SJSA1 (cell line): ENCODE measurements around the gene TRIM17. TPM values are rescaled to one million over a fixed set of nuclear protein-coding genes. Genes with fewer than 3 reads are reported as not detected.

Source experiments
- DNase-seq, 2 experiments: peaks; one replicate each; pipeline ENCODE4 v3.0.0-alpha.2; 2015 to 2020; ENCODE audit warnings: low spot score in 2 of 2, low read depth in 1 of 2
- H3K27ac ChIP-seq: fragments of 250-450 bp; sonication (Bioruptor Pico); 2 replicates; pipeline ENCODE4 v1.5.1; 2020; ENCODE audit warnings: mild to moderate bottlenecking, moderate library complexity
- H3K27me3 ChIP-seq: fragments of 250-450 bp; sonication (Bioruptor Pico); replicated peaks from 2 replicates; pipeline ENCODE4 v1.5.1; 2020; ENCODE audit warnings: mild to moderate bottlenecking, moderate library complexity
- H3K36me3 ChIP-seq: fragments of 250-450 bp; sonication (Bioruptor Pico); 2 replicates; pipeline ENCODE4 v1.5.1; 2020; ENCODE audit warnings: mild to moderate bottlenecking
- H3K4me1 ChIP-seq: fragments of 250-450 bp; sonication (Bioruptor Pico); replicated peaks from 2 replicates; pipeline ENCODE4 v1.6.1; 2021; ENCODE audit warnings: mild to moderate bottlenecking
- H3K4me3 ChIP-seq: fragments of 250-450 bp; sonication (Bioruptor Pico); 2 replicates; pipeline ENCODE4 v1.5.1; 2020; ENCODE audit warnings: mild to moderate bottlenecking
- H3K9me3 ChIP-seq: fragments of 250-450 bp; sonication (Bioruptor Pico); replicated peaks from 2 replicates; pipeline ENCODE4 v1.5.1; 2020; ENCODE audit warnings: mild to moderate bottlenecking
- total RNA-seq: library from RNA; depleted of rRNA; stranded (reverse); fragments of >200 nt; shearing (Covaris generic); gene quantifications from 2 replicates; pipeline ENCODE4 v1.2.3, GENCODE V29; 2014; rRNA removed

TRIM17 gene, protein sequence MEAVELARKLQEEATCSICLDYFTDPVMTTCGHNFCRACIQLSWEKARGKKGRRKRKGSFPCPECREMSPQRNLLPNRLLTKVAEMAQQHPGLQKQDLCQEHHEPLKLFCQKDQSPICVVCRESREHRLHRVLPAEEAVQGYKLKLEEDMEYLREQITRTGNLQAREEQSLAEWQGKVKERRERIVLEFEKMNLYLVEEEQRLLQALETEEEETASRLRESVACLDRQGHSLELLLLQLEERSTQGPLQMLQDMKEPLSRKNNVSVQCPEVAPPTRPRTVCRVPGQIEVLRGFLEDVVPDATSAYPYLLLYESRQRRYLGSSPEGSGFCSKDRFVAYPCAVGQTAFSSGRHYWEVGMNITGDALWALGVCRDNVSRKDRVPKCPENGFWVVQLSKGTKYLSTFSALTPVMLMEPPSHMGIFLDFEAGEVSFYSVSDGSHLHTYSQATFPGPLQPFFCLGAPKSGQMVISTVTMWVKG
- total RNA-seq: not detected in 2 replicates

DNA sequence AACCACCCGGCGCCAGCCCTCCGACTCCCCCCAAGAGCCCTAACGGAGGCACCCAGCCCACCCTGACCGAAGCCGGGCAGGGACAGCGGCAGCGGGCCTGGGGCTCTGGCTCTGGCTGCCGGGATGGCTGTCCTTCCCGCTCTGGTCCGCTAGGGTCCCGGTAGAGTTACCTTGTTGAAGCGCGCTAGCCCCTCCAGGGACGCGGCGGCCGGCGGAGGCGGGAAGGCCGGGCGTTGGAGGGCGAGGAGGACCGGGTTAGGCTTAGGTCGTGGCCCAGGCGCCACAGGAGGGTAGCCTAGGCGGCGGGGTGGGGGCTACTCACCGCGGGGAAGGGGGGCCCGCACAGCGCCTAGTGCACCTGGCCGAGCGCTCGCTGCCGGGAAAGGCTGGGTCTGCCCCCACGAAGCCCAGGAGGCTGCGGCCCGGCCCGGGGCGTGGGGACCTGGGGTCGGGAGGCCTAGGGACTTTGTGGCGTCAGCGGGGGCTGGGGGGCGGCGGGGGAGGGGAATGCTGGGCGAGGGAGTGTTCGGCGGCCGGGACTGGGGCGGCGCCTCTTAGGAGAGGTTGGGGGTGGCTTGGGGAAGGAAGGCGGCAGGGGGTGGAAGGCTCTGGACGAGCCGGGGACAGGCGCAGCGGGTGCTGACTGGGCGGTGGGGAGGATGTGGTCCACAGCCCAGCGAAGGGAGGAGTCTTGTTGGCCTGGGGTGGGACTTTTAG, at the start of gene TRIM17:
TRIM17 (minus strand) TSS at position 645 of the 717 bp plus-strand sequence. CDS start 1,789 bp downstream, outside the sequence.
- no peaks in the 10 kb centered on the region for H3K4me1 ChIP-seq
- H3K36me3 ChIP-seq: no peaks in the 10 kb centered on the region
- no peak for DNase-seq
- peaks cover 17% of the 10 kb centered on the region for H3K27me3 ChIP-seq
- H3K4me3 ChIP-seq: no peak within 1 kb of the TSS
- no peaks in the 10 kb centered on the region for H3K9me3 ChIP-seq
- H3K27ac ChIP-seq: no peak within 1 kb of the TSS

DNA sequence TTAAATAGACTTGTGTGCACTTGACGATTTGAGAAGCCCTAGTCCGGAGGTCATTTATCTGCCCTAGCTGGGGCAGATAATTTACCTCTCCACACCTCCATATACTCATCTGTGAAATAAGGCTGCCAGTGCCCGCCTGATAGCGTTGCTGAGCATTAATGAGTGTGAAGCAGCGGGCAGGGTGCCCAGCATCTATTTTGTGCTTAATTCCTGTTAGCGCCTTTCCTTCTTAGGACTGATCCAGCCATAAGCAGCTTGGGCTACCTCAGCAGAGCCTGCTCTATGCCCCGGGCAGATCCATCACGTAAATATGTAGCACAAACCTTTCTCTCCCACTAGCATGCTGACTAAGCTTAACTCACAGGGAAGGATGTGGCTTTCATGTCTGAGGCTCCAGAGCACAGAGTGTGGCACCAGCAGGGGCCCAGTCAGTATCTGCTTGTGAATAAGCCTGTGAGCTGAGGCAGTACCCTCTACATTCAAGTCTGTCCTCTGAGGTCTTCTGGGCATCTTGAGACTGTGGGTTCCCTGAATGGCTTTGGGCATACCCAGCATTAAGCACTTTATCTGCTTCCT, 49.0 kb upstream of the TRIM17 start:
- Histone ChIP-seq H3K27ac (no peak overlapping the region), H3K36me3 (no peaks in the 10 kb centered on the region), H3K27me3 (peaks cover 70% of the 10 kb centered on the region), H3K4me3 (no peak overlapping the region), H3K4me1 (peaks cover 15% of the 10 kb centered on the region), H3K9me3 (peaks cover 7% of the 10 kb centered on the region; the same call in 1 of the 2 replicates)
- DNase-seq: no peak

DNA sequence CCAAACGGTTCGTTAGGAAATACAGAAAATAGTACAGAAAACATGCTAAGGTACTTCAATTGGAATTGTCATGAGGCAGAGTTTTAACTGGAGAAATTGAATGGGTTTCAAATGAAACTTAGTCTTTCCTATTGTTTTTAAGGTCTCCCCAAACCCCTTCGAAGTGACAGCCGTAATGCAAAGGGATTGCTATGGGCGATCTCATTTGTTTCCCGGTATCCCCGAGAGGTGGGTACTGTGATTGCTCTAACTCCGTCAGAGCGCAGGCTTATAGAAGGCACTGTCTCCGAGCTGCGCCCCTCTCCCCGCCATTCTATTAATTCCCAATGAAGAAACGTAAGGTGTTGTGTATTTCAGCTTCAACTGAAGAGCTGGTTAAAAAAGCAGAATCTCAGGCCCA, 48.5 kb upstream of the TRIM17 start:
- no peaks in the 10 kb centered on the region for H3K36me3 ChIP-seq
- H3K4me3 ChIP-seq: no peak overlapping the region
- H3K27ac ChIP-seq: no peak overlapping the region
- peaks cover 7% of the 10 kb centered on the region; the same call in 1 of the 2 replicates for H3K9me3 ChIP-seq
- peaks cover 76% of the 10 kb centered on the region for H3K27me3 ChIP-seq
- no peak for DNase-seq
- peaks cover 15% of the 10 kb centered on the region for H3K4me1 ChIP-seq

DNA sequence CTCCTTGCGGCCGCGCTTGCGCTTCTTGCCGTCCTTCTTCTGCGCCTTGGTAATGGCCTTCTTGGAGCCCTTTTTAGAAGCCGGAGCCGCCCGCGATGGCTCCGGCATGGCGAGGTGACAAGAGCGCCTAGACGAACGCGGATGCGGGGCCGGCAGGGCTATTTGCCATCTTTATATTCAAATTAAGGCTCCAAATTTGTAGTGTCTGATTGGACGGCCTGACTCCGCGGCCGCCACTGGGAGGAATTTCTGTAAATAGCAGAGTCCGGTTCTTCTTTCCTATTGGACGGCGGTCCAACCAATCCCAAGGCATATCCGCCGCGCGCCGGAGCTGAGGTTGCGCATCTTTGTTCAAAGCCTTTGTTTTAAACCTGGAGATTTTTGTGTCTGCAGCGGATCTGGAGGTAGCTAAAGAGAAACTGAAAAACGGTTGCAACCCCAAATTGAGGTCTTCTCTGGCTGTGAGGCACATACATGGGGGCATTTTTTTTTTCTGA, 47.9 kb upstream of the TRIM17 start:
- no peak overlapping the region for H3K27ac ChIP-seq
- no peaks in the 10 kb centered on the region for H3K36me3 ChIP-seq
- H3K27me3 ChIP-seq: peaks cover 78% of the 10 kb centered on the region
- DNase-seq: peak; percentile 23 to 54
- H3K9me3 ChIP-seq: peaks cover 7% of the 10 kb centered on the region; the same call in 1 of the 2 replicates
- H3K4me3 ChIP-seq: peak overlapping the region; percentile 13; the same call in 1 of the 2 replicates
- peaks cover 15% of the 10 kb centered on the region for H3K4me1 ChIP-seq

DNA sequence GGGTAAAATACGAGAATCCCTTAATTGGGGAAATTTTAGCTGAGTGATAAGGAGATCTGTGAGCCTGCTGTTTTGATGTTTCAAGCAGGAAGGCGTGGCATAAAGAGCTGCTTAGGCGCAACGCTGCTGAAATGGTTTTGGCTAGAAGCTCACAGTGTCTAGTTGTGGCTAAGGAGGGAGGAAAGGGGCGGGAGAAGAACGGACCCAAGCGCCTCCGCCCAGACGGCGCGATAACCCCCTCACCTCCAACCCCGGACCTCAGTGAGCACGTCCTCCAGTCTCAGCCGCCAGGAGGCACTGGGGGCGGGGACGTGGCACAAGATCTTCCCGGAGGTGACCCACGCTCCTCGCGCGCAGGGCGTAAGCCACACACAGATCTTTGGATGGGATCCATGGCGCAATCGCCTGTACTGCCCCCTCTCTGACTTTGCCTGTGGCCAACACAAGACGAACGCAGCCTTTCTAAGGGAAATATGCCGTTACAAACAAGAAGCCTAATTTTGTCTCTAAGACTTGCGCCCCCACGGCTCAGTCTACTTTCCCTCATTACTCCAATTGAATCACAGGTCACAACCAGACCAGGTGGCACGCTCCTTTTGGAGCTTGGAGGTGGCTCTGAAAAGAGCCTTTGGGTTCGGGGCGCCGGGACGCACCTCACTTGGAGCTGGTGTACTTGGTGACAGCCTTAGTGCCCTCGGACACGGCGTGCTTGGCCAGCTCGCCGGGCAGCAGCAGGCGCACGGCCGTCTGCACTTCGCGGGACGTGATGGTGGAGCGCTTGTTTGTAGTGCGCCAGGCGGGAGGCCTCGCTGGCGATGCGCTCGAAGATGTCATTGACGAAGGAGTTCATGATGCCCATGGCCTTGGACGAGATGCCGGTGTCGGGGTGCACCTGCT, 47.1 kb upstream of the TRIM17 start:
- H3K4me3 ChIP-seq: peak overlapping the region; percentile 13; the same call in 1 of the 2 replicates
- H3K4me1 ChIP-seq: peaks cover 22% of the 10 kb centered on the region
- DNase-seq: no peak
- peaks cover 7% of the 10 kb centered on the region; the same call in 1 of the 2 replicates for H3K9me3 ChIP-seq
- H3K27me3 ChIP-seq: peaks cover 79% of the 10 kb centered on the region
- H3K36me3 ChIP-seq: no peaks in the 10 kb centered on the region
- H3K27ac ChIP-seq: no peak overlapping the region

DNA sequence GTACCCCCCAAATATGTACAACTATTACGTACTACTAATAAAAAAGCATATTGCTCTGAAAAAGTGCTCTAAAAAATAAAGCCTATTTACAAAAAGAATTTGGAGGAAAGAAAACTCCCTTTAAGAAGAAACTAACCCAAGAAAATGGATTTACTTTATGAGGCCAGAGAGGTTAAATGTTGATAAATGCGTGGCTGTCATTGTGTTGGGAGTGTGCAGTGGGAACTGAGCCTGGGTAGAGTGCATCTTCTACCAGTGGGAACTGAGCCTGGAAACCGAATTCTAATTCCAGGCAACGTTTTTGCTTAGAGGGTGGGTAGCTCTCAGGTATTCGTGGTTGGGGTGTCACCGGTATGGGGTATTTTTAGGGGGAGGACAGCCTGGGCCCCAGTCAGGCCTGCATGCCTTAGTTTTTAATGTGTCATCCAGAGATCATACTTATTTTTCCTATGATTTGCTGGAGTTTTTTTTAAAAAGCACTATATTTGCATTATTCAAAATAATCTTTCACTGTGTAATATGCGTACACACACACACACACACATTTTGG, 46.4 kb upstream of the TRIM17 start:
- H3K4me1 ChIP-seq: peaks cover 27% of the 10 kb centered on the region
- H3K4me3 ChIP-seq: no peak overlapping the region
- H3K9me3 ChIP-seq: peaks cover 7% of the 10 kb centered on the region; the same call in 1 of the 2 replicates
- H3K27ac ChIP-seq: no peak overlapping the region
- no peaks in the 10 kb centered on the region for H3K36me3 ChIP-seq
- peaks cover 74% of the 10 kb centered on the region for H3K27me3 ChIP-seq
- DNase-seq: no peak

DNA sequence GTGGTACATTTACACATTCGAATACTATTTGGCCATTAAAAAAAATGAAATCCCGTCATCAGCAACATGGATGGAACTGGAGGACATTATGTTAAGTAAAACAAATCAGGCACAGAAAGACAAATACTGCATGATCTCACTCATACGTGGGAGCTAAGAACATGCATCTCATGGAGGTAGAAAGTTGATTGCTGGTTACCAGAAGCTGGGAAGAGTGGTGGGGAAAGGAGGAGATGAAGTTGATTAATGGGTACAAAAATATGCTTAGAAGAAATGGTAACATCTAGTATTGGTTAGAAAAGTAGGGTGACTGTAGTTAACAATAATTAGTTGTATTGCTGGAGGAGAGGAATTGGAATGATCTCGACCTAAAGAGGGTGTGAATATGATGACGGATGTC, 45.9 kb upstream of the TRIM17 start:
- Histone ChIP-seq H3K36me3 (no peaks in the 10 kb centered on the region), H3K27me3 (peaks cover 69% of the 10 kb centered on the region), H3K9me3 (peaks cover 7% of the 10 kb centered on the region; the same call in 1 of the 2 replicates), H3K27ac (no peak overlapping the region), H3K4me1 (peaks cover 31% of the 10 kb centered on the region), H3K4me3 (no peak overlapping the region)
- no peak for DNase-seq

DNA sequence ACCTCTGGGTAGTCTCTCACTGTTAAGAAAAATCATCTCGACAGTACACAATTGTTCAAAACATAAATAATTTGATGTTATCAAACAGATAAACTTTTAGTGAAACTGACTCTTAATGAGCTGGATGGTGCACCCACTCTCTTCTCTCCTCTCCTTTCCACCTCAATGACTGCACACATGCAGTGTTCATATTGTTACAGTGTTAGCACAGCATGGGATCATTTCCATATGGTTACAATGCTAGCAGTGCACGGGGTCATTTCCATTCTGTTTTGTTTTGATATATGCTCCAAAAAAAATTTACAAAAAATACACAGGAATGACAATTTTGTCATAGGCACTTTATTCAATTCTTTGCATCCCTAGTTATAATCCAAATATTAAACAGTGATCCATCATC, 44.2 kb upstream of the TRIM17 start:
- Histone ChIP-seq H3K36me3 (no peaks in the 10 kb centered on the region), H3K27ac (no peak overlapping the region), H3K4me1 (peaks cover 38% of the 10 kb centered on the region), H3K9me3 (peaks cover 7% of the 10 kb centered on the region; the same call in 1 of the 2 replicates), H3K4me3 (no peak overlapping the region), H3K27me3 (peaks cover 80% of the 10 kb centered on the region)
- no peak for DNase-seq

DNA sequence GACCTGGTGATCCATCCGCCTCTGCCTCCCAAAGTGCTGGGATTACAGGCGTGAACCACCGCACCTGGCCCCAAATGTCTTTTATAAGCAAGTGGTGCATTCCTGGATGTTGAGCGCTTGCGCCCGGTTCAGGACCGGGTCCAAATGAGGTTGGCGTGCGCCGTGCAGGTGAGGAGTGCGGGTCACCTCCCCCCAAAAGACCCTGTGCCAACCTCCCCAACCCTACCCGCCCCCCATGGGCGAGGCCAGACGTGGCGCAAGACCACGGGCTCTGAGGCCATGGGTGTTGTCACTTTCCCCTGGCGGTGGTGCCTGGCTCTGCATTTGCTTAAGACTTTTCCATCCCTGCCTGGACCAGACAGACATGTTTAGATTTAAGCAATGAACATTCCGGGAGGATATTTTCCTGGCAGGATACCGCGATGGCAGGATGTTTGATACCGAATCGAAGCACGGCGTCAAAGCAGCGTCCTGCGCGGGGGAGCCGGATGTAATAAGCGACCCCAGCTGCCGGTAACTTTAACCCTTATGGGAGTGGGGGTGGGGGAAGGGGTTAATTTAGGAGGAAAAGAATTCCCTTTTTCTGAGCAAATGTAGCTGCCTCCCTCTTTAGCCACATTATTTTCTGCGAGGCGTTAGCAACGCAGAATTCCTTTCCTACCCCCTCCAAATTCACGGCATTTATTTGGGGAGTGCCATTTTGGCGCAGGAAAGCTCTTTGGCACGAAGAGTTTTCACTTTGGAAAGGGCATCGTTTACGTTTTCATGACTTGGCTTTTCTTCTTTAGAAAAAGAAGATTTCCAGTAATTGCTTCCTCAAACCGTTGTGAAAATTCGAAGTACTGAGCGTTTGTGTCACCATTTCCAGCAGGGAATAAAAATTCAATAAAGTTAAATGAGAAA, 42.7 kb upstream of the TRIM17 start:
- H3K9me3 ChIP-seq: peaks cover 5% of the 10 kb centered on the region; the same call in 1 of the 2 replicates
- peaks cover 66% of the 10 kb centered on the region for H3K27me3 ChIP-seq
- DNase-seq: peak in 1 of 2 experiments; percentile 58
- peak overlapping the region; percentile 45 for H3K4me3 ChIP-seq
- no peaks in the 10 kb centered on the region for H3K36me3 ChIP-seq
- H3K27ac ChIP-seq: no peak overlapping the region
- H3K4me1 ChIP-seq: peaks cover 33% of the 10 kb centered on the region

DNA sequence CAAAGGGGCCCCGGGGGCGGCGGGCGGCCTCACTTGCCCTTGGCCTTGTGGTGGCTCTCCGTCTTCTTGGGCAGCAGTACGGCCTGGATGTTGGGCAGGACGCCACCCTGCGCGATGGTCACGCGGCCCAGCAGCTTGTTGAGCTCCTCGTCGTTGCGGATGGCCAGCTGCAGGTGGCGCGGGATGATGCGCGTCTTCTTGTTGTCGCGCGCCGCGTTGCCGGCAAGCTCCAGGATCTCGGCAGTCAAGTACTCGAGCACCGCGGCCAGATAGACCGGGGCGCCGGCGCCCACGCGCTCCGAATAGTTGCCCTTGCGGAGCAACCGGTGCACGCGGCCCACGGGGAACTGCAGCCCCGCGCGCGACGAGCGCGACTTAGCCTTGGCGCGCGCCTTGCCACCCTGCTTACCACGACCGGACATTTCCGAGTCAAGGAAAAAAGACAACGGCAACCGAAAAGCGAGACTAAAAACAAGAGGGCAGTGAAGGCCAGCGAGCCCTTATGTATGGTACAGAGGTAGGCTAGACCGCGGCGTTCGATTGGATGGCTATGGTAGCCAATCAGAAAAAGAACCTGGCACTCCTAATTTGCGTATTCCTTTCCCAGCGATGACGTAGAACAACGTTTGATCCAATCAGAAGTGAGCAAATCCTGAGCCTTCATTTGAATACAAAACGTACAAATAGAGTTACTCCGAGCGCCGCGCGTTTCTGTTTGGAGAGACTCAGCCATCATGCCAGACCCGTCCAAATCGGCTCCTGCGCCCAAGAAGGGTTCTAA, 40.9 kb upstream of the TRIM17 start:
- H3K27ac ChIP-seq: no peak overlapping the region
- peaks cover 24% of the 10 kb centered on the region for H3K4me1 ChIP-seq
- peak; percentile 81 to 86 for DNase-seq
- H3K36me3 ChIP-seq: no peaks in the 10 kb centered on the region
- no peaks in the 10 kb centered on the region for H3K9me3 ChIP-seq
- peaks cover 48% of the 10 kb centered on the region for H3K27me3 ChIP-seq
- H3K4me3 ChIP-seq: peak overlapping the region; percentile 45

DNA sequence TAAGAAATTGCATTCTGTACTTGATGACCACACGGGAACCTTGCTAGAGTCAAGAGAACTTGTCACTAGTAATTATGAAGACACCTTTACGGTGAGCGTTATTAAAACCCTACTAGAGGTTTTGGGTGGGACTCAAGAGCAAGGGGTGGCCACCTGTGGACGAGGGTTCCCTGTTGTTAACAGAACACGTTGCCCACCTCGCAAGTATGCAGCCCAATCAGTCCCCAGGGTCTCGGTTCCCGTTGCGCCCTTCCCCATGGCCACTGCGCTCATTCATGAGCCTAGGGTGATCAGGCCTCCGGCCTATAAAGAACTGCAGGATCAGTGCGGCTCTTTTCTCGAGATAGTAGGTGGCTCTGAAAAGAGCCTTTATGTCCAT, 40.3 kb upstream of the TRIM17 start:
- Histone ChIP-seq H3K9me3 (no peaks in the 10 kb centered on the region), H3K27me3 (peaks cover 43% of the 10 kb centered on the region), H3K27ac (no peak overlapping the region), H3K4me3 (peak overlapping the region; percentile 45), H3K36me3 (no peaks in the 10 kb centered on the region), H3K4me1 (peaks cover 24% of the 10 kb centered on the region)
- no peak for DNase-seq
